K562 (cell line): ENCODE measurements around the gene NFATC3. TPM values are rescaled to one million over a fixed set of nuclear protein-coding genes. Genes with fewer than 3 reads are reported as not detected.

ENCODE experiments used
- ARID1B ChIP-seq: fragments of 450-650 bp; IDR thresholded peaks from 2 replicates; pipeline ENCODE4 v1.6.1; 2016; ENCODE audit warnings: antibody characterized with exemption, mild to moderate bottlenecking, inconsistent platforms
- CREB3L1 ChIP-seq: fragments of 450-650 bp; IDR thresholded peaks from 2 replicates; pipeline ENCODE4 v1.6.1; 2014; ENCODE audit warnings: low read depth, mild to moderate bottlenecking, moderate library complexity, borderline replicate concordance
- E2F8 ChIP-seq: fragments of 450-650 bp; IDR thresholded peaks from 2 replicates; pipeline ENCODE4 v1.7.1; 2018; ENCODE audit warnings: mild to moderate bottlenecking, low read depth; ENCODE audit not compliant: partially characterized antibody
- ELF4 ChIP-seq: fragments of 450-650 bp; formaldehyde crosslinking; IDR thresholded peaks from 2 replicates; pipeline ENCODE4 v1.4.0; 2022; ENCODE audit warnings: missing genetic modification characterization
- FOXP4 ChIP-seq: sonication (generic); formaldehyde crosslinking; IDR thresholded peaks from 2 replicates; pipeline ENCODE4 v1.8.0; 2022; ENCODE audit warnings: mild to moderate bottlenecking, missing genetic modification reagents, borderline replicate concordance
- HLTF ChIP-seq: fragments of 450-650 bp; IDR thresholded peaks from 2 replicates; pipeline ENCODE4 v1.6.1; 2016
- HMGN3 ChIP-seq: IDR thresholded peaks from 2 replicates; pipeline ENCODE4 v1.6.1; 2011; ENCODE audit warnings: borderline replicate concordance, low read depth, mild to moderate bottlenecking, mixed read lengths, low read length; ENCODE audit not compliant: insufficient read length; ENCODE audit errors: extremely low read depth
- MAZ ChIP-seq, 2 experiments: fragments of 450-650 bp in 1 of 2; sonication (generic) in 1 of 2; formaldehyde crosslinking; IDR thresholded peaks in 1 of 2; conservative IDR thresholded peaks in 1 of 2; 2 replicates each; pipeline versions ENCODE4 v1.4.0 to v1.5.0; 2020; ENCODE audit warnings: mild to moderate bottlenecking in 1 of 2, missing genetic modification reagents in 1 of 2
- POLR2G ChIP-seq: fragments of 200-400 bp; formaldehyde crosslinking; IDR thresholded peaks from 2 replicates; pipeline ENCODE4 v1.6.1; 2017; ENCODE audit warnings: low read depth, mild to moderate bottlenecking, antibody characterized with exemption, low read length, moderate library complexity
- SIN3B ChIP-seq: fragments of 450-650 bp; IDR thresholded peaks from 2 replicates; pipeline ENCODE4 v1.6.1; 2017; ENCODE audit warnings: low read depth, mild to moderate bottlenecking, moderate library complexity
- polyA plus RNA-seq, 8 experiments: library from polyadenylated mRNA; depleted of rRNA in 4 of 8; stranded (reverse) in 5 of 8; unstranded in 3 of 8; fragments of >200 nt; fragmentation: Nextera tagmentation in 2 of 8; fragmentation: Illumina TruSeq in 1 of 8; extraction: Ambion mirVana in 2 of 8; extraction: Trizol in 1 of 8; gene quantifications; 2 replicates each; pipeline versions ENCODE4 v1.2.1 to v1.2.3, GENCODE V29; 2011 to 2014; ENCODE audit warnings: inconsistent platforms in 1 of 8, missing spikeins in 1 of 8
- total RNA-seq, 7 experiments: library from RNA; depleted of rRNA in 6 of 7; stranded (reverse); fragments of >200 nt in 6 of 7; fragmentation: Illumina TruSeq in 2 of 7; extraction: Trizol in 2 of 7; gene quantifications; 2 replicates each; pipeline versions ENCODE4 v1.2.1 to v1.2.3, GENCODE V29; 2011 to 2021; ENCODE audit warnings: low replicate concordance in 1 of 7
- TF ChIP-seq, protein P1 (sequence below): fragments of 200-800 bp; sonication (Bioruptor generic); IDR thresholded peaks from 2 replicates; pipeline ENCODE4 v1.6.1; 2017; ENCODE audit warnings: missing genetic modification characterization, missing compliant biosample characterization
- TF ChIP-seq, protein P2 (sequence below), 2 experiments: fragments of 250-450 bp in 1 of 2; fragments of 450-650 bp in 1 of 2; sonication (Bioruptor Pico) in 1 of 2; IDR thresholded peaks; 2 replicates each; pipeline versions ENCODE4 v1.6.1 to v1.8.0; 2016 to 2021; ENCODE audit warnings: mild to moderate bottlenecking in 2 of 2, moderate library complexity in 2 of 2, missing compliant biosample characterization in 1 of 2, missing genetic modification characterization in 1 of 2

Gene NFATC3
- total and polyA plus RNA-seq, 9 of the 15 experiments (the other 6 are each of a cell fraction or from before 2014, with no cell fraction given) = 15.7 to 98.4 (median 59.4) TPM

- TF ChIP-seq POLR2G (peak; percentile 90), E2F8 (peak; percentile 54), CREB3L1 (peak; percentile 99), SIN3B (peak; percentile 73), ARID1B (0 out of 2 replicates have a peak, but pooled peaks have one; percentile 28), ELF4 (0 out of 2 replicates have a peak, but pooled peaks have one; percentile 36), MAZ (CRISPR knock-in tag; conservative IDR thresholded peaks at IDR 0.05 in 1 of 2, IDR thresholded peaks at IDR 0.05 in 1 of 2) (peak; percentile 88 to 90), FOXP4 (CRISPR knock-in tag) (0 out of 2 replicates have a peak, but pooled peaks have one; percentile 64), HLTF (peak; percentile 20; the same call in 1 of the 2 replicates), HMGN3 (peak; percentile 25)
- TF ChIP-seq, protein P1, sequence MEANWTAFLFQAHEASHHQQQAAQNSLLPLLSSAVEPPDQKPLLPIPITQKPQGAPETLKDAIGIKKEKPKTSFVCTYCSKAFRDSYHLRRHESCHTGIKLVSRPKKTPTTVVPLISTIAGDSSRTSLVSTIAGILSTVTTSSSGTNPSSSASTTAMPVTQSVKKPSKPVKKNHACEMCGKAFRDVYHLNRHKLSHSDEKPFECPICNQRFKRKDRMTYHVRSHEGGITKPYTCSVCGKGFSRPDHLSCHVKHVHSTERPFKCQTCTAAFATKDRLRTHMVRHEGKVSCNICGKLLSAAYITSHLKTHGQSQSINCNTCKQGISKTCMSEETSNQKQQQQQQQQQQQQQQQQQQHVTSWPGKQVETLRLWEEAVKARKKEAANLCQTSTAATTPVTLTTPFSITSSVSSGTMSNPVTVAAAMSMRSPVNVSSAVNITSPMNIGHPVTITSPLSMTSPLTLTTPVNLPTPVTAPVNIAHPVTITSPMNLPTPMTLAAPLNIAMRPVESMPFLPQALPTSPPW (CRISPR knock-in tag) = peak; percentile 75
- TF ChIP-seq, protein P2, sequence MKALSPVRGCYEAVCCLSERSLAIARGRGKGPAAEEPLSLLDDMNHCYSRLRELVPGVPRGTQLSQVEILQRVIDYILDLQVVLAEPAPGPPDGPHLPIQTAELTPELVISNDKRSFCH (CRISPR knock-in tag; IDR thresholded peaks at IDR 0.05) = no peak
- TF ChIP-seq, protein P2 (tag; IDR thresholded peaks at IDR 0.05) = peak; percentile 69
These were observed 179.2 kb downstream of the NFATC3 start, which contains the start of gene SLC7A6 (continued) for GRCh38 chr16:68264128-68265077.
